OCI-LY7 (cell line): ENCODE measurements around the gene NID2. TPM values are rescaled to one million over a fixed set of nuclear protein-coding genes. Genes with fewer than 3 reads are reported as not detected.
A peak's percentile ranks its signal among the peaks of the same experiment; 100 is the strongest.

ENCODE experiments used
- BruUV-seq: library from RNA; stranded (reverse); fragments of 400-500 nt; replicated peaks from 2 replicates; lab custom pipeline; 2021; lab: Mats Ljungman, UMichigan
- CTCF ChIA-PET: fragments of 300-600 bp; sonication (Branson Sonifier 250); formaldehyde crosslinking; loops from one replicate; lab custom pipeline; 2022; ENCODE audit warnings: antibody characterized with exemption; ENCODE audit not compliant: unreplicated experiment; lab: Charles Lee
- POLR2A ChIA-PET: fragments of 300-600 bp; sonication (Branson Sonifier 250); formaldehyde crosslinking; loops from one replicate; lab custom pipeline; 2022; ENCODE audit warnings: antibody characterized with exemption; lab: Charles Lee
- DNase-seq: peaks from one replicate; pipeline ENCODE4 v3.0.0-alpha.2; 2015; ENCODE audit warnings: low spot score
- H2AFZ ChIP-seq: fragments of 200-600 bp; sonication (generic), shearing (Covaris generic); 2 replicates; pipeline ENCODE4 v1.6.1; 2014; ENCODE audit warnings: mild to moderate bottlenecking, antibody characterized with exemption, low read length, moderate library complexity
- H3K27ac ChIP-seq: fragments of 200-600 bp; sonication (generic); 2 replicates; pipeline ENCODE4 v1.5.1; 2014; ENCODE audit warnings: mixed run types, low read depth, mild to moderate bottlenecking, moderate library complexity, low read length, inconsistent platforms; ENCODE audit not compliant: poor library complexity, severe bottlenecking
- H3K36me3 ChIP-seq: fragments of 200-600 bp; sonication (generic); 2 replicates; pipeline ENCODE4 v1.6.1; 2014; ENCODE audit warnings: mild to moderate bottlenecking, antibody characterized with exemption, low read length, moderate library complexity, mixed read lengths; ENCODE audit not compliant: insufficient read depth
- H3K4me1 ChIP-seq: fragments of 200-600 bp; sonication (generic); 2 replicates; pipeline ENCODE4 v1.5.1; 2014; ENCODE audit warnings: mild to moderate bottlenecking, low read length; ENCODE audit not compliant: insufficient read depth, poor library complexity, severe bottlenecking
- H3K4me2 ChIP-seq: fragments of 200-600 bp; sonication (generic); 2 replicates; pipeline ENCODE4 v1.6.1; 2014; ENCODE audit warnings: mild to moderate bottlenecking, low read length
- H3K4me3 ChIP-seq: fragments of 200-600 bp; sonication (generic); 2 replicates; pipeline ENCODE4 v1.5.1; 2014; ENCODE audit warnings: mild to moderate bottlenecking, low read depth, low read length; ENCODE audit not compliant: poor library complexity, severe bottlenecking
- H3K79me2 ChIP-seq: fragments of 200-600 bp; sonication (generic); 2 replicates; pipeline ENCODE4 v1.6.1; 2016; ENCODE audit warnings: low read depth, mild to moderate bottlenecking, low read length, moderate library complexity, mixed read lengths; ENCODE audit not compliant: insufficient read depth
- H3K9me2 ChIP-seq: fragments of 200-600 bp; sonication (generic); 2 replicates; pipeline ENCODE4 v1.6.1; 2016; ENCODE audit warnings: mild to moderate bottlenecking, low read length, mixed read lengths; ENCODE audit not compliant: insufficient read depth
- H3K9me3 ChIP-seq: fragments of 200-600 bp; sonication (generic); 2 replicates; pipeline ENCODE4 v1.6.1; 2014; ENCODE audit warnings: mild to moderate bottlenecking, mixed run types, low read length, mixed read lengths
- H4K20me1 ChIP-seq: fragments of 200-600 bp; sonication (generic); 2 replicates; pipeline ENCODE4 v1.6.1; 2014; ENCODE audit warnings: mild to moderate bottlenecking, antibody characterized with exemption, low read length, moderate library complexity, mixed read lengths; ENCODE audit not compliant: insufficient read depth
- EZH2phosphoT487 ChIP-seq: fragments of 200-600 bp; sonication (generic); IDR thresholded peaks from 2 replicates; pipeline ENCODE4 v1.6.1; 2018; ENCODE audit warnings: low read depth, borderline replicate concordance, mild to moderate bottlenecking, mixed run types, antibody characterized with exemption, low read length, moderate library complexity, mixed read lengths
- intact Hi-C: fragments of 100-400 bp; cut with micrococcal nuclease; formaldehyde crosslinking; loops from one replicate; pipeline ENCODE4 v1.10.0; 2022; ENCODE audit not compliant: unreplicated experiment
- total RNA-seq, 2 experiments: library from RNA; depleted of rRNA in 1 of 2; stranded (reverse); fragments of >200 nt in 1 of 2; shearing (Covaris generic) in 1 of 2; gene quantifications; 2 replicates each; pipeline ENCODE4 v1.2.3, GENCODE V29; 2014 to 2022
- TF ChIP-seq, protein P1 (sequence below): fragments of 200-600 bp; sonication (generic); conservative IDR thresholded peaks from 2 replicates; pipeline ENCODE4 v1.5.1; 2014; ENCODE audit warnings: mild to moderate bottlenecking, antibody characterized with exemption, low read length, moderate library complexity, mixed read lengths

The NID2 gene
- total RNA-seq, 2 experiments from 2014 or later: not detected

DNA sequence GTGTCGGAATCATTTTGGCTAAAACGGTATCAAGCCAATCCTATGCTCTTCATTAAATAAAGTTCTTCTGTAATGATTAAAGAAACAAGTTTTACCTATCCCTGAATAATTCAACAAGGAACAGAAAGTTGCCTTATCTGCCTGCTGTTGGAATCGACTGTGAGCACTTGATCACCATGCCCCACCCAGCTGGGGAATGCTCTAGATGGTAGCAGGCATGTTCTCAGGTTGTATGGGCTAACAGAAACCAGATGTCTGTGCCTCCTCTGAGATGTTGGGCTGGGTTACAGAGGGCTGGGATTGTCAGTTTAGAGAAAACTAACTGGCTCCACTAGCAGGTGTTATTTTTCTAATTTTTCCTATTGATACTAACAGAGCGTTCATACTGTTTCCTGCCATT lies 50.6 kb downstream of the NID2 start:
- intact Hi-C loops: no loop called here
- no peak for DNase-seq
- no peaks in the 10 kb centered on the region for H4K20me1 ChIP-seq
- H3K9me2 ChIP-seq: no peaks in the 10 kb centered on the region
- ChIA-PET POLR2A (no interaction called here), CTCF (no interaction called here)
- no peak overlapping the region for H3K27ac ChIP-seq
- H3K9me3 ChIP-seq: no peaks in the 10 kb centered on the region
- H3K4me2 ChIP-seq: no peak overlapping the region
- H3K4me1 ChIP-seq: no peaks in the 10 kb centered on the region
- no TSS peak for BruUV-seq
- no peaks in the 10 kb centered on the region for H3K79me2 ChIP-seq
- no peak overlapping the region for H2AFZ ChIP-seq
- TF ChIP-seq, protein P1, sequence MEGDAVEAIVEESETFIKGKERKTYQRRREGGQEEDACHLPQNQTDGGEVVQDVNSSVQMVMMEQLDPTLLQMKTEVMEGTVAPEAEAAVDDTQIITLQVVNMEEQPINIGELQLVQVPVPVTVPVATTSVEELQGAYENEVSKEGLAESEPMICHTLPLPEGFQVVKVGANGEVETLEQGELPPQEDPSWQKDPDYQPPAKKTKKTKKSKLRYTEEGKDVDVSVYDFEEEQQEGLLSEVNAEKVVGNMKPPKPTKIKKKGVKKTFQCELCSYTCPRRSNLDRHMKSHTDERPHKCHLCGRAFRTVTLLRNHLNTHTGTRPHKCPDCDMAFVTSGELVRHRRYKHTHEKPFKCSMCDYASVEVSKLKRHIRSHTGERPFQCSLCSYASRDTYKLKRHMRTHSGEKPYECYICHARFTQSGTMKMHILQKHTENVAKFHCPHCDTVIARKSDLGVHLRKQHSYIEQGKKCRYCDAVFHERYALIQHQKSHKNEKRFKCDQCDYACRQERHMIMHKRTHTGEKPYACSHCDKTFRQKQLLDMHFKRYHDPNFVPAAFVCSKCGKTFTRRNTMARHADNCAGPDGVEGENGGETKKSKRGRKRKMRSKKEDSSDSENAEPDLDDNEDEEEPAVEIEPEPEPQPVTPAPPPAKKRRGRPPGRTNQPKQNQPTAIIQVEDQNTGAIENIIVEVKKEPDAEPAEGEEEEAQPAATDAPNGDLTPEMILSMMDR: no peak
- TF ChIP-seq EZH2phosphoT487: no peak
- H3K36me3 ChIP-seq: no peaks in the 10 kb centered on the region
- H3K4me3 ChIP-seq: no peak overlapping the region

DNA sequence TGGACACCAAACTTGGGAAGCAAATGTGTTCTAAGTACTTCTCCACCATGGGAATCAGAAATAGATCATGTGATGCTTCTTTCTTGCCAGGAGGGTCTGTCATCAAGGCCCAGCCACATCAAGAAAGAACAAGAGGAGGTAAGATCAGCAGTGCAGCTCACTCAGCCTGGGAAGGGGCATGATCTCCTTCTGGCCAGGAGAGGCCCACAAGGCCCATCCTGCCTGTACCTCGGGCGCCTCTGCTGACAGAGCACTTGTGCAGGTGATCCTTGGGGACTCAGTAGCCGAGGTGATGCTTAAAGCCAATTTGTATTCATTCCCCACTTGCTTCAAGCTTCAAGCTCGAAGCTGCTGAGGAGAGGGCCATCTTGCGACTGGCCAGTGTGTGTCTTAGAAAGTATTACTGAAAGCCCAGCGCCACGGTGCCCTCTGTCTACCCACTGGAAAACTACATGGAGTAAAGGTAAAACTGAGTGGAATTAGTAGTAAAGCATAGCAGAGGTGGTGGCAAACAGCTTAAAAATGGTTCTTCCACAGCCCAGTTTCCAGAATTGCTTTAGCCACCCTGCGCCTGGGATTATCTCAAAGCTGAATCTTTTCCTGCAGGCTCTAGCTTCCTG lies 53.3 kb downstream of the NID2 start:
- Histone ChIP-seq H3K9me2 (no peaks in the 10 kb centered on the region), H2AFZ (no peak overlapping the region), H3K4me2 (no peak overlapping the region), H3K79me2 (no peaks in the 10 kb centered on the region), H3K36me3 (peaks cover 15% of the 10 kb centered on the region), H3K4me1 (no peaks in the 10 kb centered on the region), H4K20me1 (no peaks in the 10 kb centered on the region), H3K4me3 (no peak overlapping the region), H3K9me3 (no peaks in the 10 kb centered on the region), H3K27ac (no peak overlapping the region)
- TF ChIP-seq EZH2phosphoT487: no peak
- TF ChIP-seq, protein P1: peak; percentile 56
- intact Hi-C loops: no loop called here
- CTCF ChIA-PET: no interaction called here
- DNase-seq: peak; percentile 4
- no TSS peak for BruUV-seq
- POLR2A ChIA-PET: no interaction called here

DNA sequence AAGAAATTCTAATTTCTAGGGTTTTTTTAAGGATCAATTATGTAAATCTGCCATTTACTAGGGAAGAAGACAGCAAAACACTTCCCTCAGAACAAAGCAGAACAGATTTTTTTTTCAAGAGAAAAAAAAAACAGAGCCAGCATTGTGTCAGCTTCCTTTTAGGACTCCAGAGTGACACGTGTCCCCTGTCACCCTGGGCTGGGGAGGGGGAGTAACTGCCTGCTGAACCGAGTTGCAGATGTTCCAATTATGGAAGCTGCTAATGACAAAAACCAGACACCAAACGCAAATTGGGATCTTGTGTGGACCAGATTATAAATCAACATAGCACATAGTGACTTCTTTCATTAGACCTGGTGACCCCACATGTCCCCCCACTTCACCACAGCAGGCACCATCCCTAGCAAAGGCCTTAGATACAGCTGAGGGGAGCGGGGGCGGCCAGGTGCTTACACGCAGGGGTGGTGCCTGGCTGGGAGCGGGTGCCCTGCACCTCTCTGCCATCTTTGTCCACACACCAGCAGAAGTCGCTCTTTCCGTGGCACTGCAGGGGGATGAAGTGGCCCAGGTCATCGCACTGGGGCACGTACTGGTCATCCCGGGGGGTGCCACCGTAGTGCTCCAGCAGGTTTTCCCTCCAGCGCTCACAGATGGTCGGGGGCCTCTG lies 54.1 kb downstream of the NID2 start:
- intact Hi-C loops: no loop called here
- TF ChIP-seq, protein P1: no peak
- no peak for TF ChIP-seq EZH2phosphoT487
- H2AFZ ChIP-seq: no peak overlapping the region
- H3K9me2 ChIP-seq: no peaks in the 10 kb centered on the region
- no peaks in the 10 kb centered on the region for H3K79me2 ChIP-seq
- no peak overlapping the region for H3K27ac ChIP-seq
- H3K36me3 ChIP-seq: peaks cover 23% of the 10 kb centered on the region
- ChIA-PET POLR2A (no interaction called here), CTCF (interaction anchor here (1.0 kb wide), 1 partner anchor 238 kb away, joined by 3 read pairs; no protein-coding TSS in a partner anchor)
- H3K4me2 ChIP-seq: no peak overlapping the region
- H3K4me1 ChIP-seq: no peaks in the 10 kb centered on the region
- BruUV-seq: no TSS peak
- DNase-seq: no peak
- H3K4me3 ChIP-seq: no peak overlapping the region
- H3K9me3 ChIP-seq: no peaks in the 10 kb centered on the region
- no peaks in the 10 kb centered on the region for H4K20me1 ChIP-seq
